Measurements from ENCODE around the gene FAM184B.
"Not testable (repeated sequence)": the region's sequence is repeated elsewhere in the genome, so short reads cannot be mapped to it uniquely, and the experiment has no call there.

FAM184B gene

GRCh38 chr4:17680559-17681280, 100.7 kb downstream of the FAM184B start:
- DNase-seq: no peak

DNA sequence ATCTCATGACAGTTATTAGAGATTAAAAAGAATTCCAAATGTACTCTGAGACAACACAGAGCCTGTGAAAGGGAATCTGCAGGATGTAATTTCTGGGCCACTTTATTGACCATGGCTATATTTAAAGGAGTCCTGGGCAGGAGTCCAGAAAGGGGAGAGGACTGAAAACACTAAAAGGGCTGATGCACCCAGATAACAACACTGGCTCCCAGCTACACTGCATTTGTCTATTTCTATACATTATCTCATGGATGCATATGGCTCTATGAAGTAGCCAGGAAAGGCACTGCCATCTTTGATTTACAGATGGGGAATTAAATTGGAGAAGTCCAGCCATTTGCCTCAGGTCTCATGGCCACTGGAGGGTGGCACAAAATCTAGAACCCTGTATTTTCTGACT, 111.0 kb downstream of the FAM184B start:
- DNase-seq: no peak

GRCh38 chr4:17667653-17668201, 113.7 kb downstream of the FAM184B start:
- DNase-seq: peak; percentile 85

GRCh38 chr4:17667253-17667652, 114.2 kb downstream of the FAM184B start:
- DNase-seq: peak; percentile 26

DNA sequence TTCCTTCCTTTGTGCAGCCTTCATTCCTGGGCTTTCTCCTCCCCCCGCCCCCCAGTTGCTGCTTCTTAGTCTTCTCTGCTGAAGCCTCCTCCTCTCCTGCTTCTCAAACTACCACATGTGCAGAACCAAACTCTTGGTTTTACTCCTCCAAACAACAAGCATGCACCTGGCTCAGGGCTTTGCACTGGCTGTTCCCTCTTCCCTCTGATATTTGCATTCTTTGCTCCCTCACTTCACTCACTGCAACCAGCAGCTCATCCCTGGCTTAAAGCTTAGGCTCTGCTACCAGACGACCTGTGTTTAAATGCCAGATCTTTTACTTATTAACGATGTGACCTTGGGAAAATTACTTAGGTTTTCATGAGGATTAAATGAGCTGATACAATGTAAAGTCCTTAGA, 115.6 kb downstream of the FAM184B start:
- no peak for DNase-seq

GRCh38 chr4:17665346-17665745, 116.1 kb downstream of the FAM184B start:
- DNase-seq: peak; percentile 4

- DNase-seq: peak; percentile 15
Observed at GRCh38 chr4:17664755-17665154, 116.7 kb downstream of the FAM184B start.

GRCh38 chr4:17662694-17663093, 118.7 kb downstream of the FAM184B start:
- DNase-seq: no peak

DNA sequence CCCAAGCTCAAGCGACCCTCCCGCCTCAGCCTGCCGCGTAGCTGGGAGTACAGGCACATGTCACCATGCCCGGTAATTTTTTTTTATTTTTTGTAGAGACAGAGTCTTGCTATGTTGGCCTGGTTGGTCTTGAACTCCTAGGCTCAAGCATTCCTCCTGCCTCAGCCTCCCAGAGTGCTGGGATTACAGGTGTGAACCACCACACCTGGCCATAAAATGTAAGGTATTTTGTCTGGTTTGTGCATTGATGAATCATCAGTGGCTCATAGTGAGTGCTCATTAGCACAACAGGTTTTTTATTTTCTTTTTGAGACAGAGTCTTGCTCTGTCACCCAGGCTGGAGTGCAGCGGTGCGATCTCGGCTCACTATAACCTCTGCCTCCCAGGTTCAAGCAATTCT, 122.2 kb downstream of the FAM184B start:
- not testable (repeated sequence) for DNase-seq

GRCh38 chr4:17657849-17658248, 123.6 kb downstream of the FAM184B start:
- no peak for DNase-seq

GRCh38 chr4:17657090-17657489, 124.3 kb downstream of the FAM184B start:
- no peak for DNase-seq

DNA sequence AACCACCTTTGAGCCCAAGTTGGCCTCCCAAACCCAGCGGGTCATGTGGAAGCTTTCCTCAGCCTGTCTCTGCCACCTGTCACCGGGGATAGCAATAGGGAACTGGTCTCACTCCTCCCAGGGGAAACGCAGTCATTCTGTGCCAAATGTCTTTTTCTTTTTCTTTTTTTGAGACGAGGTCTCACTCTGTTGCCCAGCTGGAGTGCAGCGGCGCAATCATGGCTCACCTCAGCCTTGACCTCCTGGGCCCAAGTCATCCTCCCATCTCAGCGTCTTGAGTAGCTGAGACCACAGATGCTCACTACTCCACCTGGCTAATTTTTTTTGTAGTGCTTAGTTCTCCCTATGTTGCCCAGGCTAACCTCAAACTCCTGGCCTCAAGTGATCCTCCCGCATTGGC, 126.7 kb downstream of the FAM184B start:
- no peak for DNase-seq

GRCh38 chr4:17650406-17650805, 131.0 kb downstream of the FAM184B start:
- DNase-seq: no peak

DNA sequence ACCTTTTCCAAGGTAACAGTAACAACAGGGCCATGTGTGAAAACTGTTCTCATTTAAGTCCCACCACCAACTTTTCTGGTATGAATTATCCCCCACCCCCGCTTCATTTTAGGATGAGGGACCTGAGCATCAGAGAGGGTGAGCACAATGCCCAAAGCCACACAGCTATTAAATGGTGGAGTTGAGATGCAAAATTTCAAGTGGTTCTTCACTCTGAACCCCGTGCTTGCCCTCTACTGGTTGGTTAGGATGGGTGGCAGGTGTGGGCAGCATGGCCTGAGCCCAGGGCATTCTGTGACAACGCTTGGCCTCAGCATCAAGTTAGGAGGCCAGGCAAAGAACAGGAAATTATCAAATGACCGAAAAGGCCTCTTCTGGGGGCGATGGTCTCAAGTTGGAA, 133.5 kb downstream of the FAM184B start:
- DNase-seq: no peak

GRCh38 chr4:17647176-17647806, 134.1 kb downstream of the FAM184B start:
- DNase-seq: no peak

GRCh38 chr4:17646693-17647092, 134.7 kb downstream of the FAM184B start:
- no peak for DNase-seq

GRCh38 chr4:17642398-17642783, 139.0 kb downstream of the FAM184B start:
- DNase-seq: no peak

DNA sequence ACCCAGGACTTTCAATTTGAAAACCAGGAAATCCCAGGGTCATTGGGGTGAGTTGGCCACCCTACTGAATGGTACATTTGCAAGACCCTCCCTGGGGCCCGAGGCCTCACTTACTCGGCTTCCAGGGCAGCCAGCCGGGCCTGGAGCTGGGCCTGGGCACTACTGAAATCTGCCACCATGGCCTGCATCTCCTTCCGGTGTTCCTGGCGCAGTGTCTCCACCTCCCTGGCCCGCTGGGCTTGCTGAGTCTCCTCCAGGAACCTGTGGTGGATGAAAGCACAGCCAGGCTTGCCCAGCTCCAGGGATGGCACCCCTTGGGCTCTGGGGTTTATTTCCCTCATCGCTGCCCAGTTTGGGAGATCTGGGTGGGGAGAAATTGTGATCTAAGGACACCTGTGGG, 142.3 kb downstream of the FAM184B start:
- DNase-seq: no peak

DNA sequence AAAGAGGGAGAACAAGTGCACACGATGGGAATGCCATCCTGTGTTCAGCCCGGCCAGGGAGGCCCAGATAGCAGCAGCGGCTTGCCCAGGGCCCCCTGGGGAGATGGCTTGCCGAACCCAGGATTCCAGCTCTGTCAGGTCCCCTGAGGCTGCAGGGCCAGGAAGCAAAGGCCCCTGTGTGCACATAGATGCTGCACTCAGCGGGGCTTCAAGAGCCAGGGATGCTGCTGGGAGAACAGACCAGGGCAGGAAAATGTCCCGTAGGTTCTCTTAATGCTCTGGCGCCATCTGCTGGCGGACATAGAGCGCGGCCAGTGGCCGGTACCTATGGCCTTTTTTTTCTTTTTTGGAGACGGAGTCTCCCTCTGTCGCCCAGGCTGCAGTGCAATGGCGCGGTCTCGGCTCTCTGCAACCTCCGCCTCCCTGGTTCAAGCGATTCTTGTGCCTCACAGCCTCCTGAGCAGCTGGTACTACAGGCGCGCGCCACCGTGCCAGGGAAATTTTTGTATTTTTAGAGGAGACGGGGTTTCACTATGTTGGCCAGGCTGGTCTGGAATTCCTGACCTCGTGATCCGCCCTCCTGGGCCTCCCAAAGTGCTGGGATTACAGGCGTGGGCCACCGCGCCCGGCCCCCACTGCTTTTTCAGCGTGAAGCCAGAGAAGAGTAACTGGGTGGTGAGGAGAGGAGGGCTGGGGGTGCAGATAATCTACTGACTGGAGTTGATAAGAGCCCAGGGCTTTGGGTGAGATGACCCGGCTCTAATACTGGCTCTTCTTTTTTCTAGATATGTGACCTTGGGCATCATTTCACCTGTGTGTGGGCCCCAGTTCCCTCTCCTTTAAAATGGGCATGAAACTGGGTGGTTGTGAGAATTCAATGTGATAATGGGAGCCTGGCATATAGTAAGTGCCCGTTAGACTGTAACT, 144.5 kb downstream of the FAM184B start:
- DNase-seq: peak; percentile 0

DNA sequence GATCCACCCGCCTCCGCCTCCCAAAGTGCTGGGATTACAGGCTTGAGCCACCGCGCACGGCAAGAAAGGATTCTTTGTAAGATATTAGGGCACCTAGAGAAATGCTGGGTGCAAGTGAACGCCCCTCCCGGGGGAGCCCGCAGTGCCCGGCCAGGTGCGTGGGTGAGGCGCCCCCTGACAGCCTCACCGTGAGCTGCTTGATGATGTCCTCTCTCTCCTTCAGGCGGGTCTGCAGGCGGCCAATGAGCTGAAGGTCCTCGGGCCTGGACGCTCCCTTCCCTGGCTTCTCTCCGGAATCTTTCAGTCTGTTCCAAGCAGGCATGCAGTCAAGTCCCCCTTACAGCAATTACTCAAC, 145.1 kb downstream of the FAM184B start:
- no peak for DNase-seq

DNA sequence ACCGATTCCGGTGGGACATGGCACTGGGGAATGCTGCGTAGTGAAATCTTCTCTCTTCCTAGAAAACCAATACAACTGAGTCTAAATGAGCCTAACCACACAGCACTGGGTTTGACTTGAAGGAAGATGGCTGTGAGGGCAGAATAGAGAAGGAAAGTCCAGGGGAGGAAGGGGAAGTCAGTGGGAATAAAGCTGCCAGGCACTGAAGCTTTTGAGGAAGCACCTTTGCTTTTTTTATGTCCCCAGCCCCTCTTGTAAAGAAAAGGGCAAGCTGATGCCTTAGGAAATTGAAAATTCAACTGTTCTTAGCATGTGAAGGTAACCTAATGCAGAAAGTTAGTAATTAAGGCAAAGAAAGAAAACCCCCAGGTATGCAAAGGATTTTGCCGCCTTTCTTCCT, 146.4 kb downstream of the FAM184B start:
- no peak for DNase-seq

DNA sequence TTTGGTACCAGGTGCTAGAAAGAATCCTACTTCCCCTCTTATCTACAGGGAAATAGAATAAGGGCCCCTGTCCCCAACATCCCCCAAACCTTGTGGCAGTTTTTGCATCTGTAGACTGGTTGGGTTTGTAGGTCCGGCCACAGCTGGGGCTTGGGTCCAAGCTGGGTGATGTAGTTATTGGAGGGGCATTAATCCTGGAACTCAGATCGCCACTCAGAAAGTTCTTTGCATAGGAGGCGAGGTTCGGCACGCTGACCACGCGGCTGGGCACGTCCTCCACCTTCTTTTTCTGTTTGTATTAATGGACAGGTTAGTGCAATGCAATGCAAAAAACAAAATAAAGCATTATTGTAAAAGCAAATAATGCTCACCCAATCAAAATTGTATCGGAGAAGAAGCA, 147.8 kb downstream of the FAM184B start:
- no peak for DNase-seq

DNA sequence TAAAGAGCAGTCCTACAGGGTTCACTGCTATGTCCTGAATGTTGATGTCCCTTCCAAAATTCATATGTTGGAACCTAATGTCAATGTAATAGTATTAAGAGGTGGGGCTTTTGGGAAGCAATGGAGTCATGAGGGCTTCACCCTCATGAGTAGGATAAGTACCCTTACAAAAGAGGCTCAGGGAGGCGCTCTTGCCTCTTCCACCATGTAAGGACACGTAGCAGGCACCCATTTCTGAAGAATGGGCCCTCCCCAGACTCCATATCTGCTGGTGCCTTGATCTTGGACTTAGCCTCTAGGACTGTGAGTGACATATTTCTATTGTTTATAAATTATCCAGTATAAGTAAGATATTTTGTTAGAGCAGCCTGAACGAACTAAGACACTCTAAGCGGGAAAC, 151.2 kb downstream of the FAM184B start:
- DNase-seq: no peak

- no peak for DNase-seq
Observed at GRCh38 chr4:17624821-17625220, 156.6 kb downstream of the FAM184B start.

All from DMS79 treated with DMSO at 0.1 percent for 48 hours (cell line).